Bronchial epithelial cell (primary cell): ENCODE data around the gene OSBPL3. TPM values are rescaled to one million over a fixed set of nuclear protein-coding genes. Genes with fewer than 3 reads are reported as not detected.

ENCODE experiments used
- DNase-seq: peaks from one replicate; pipeline ENCODE4 v3.0.0-alpha.2; 2010; ENCODE audit warnings: low read depth
- FAIRE-seq: peaks from 2 replicates; lab custom pipeline; 2011; peaks lifted over from hg19 to GRCh38; lab: Jason Lieb, UNC
- H3K27me3 ChIP-seq: 2 replicates; pipeline ENCODE4 v1.5.1; 2011; ENCODE audit warnings: low read length; ENCODE audit not compliant: control insufficient read depth, insufficient read depth
- H3K36me3 ChIP-seq: 2 replicates; pipeline ENCODE4 v1.5.1; 2011; ENCODE audit warnings: low read length; ENCODE audit not compliant: control insufficient read depth, insufficient read depth
- H3K4me3 ChIP-seq: 2 replicates; pipeline ENCODE4 v1.5.1; 2011; ENCODE audit warnings: mild to moderate bottlenecking, low read depth, low read length, control low read depth
- CTCF ChIP-seq: IDR thresholded peaks from 2 replicates; pipeline ENCODE4 v1.5.1; 2011; ENCODE audit warnings: mild to moderate bottlenecking, moderate library complexity, low read length, control low read depth, inconsistent platforms; ENCODE audit not compliant: insufficient read depth, severe bottlenecking
- total RNA-seq: library from RNA; depleted of rRNA; stranded (reverse); fragments of >200 nt; gene quantifications from 2 replicates; pipeline ENCODE4 v1.2.1, GENCODE V29; 2014

The OSBPL3 gene
- total RNA-seq, 1 donor from 2014 or later: 25.0 TPM

- Histone ChIP-seq H3K27me3 (no peaks in the 10 kb centered on the region), H3K4me3 (no peak overlapping the region), H3K36me3 (peaks cover 1% of the 10 kb centered on the region)
- DNase-seq: no peak
- no peak for TF ChIP-seq CTCF
- FAIRE-seq: no peak
Measured at GRCh38 chr7:24902931-24903330, 77.0 kb downstream of the OSBPL3 start.

- DNase-seq (no peak), FAIRE-seq (no peak)
- Histone ChIP-seq H3K27me3 (no peaks in the 10 kb centered on the region), H3K4me3 (no peak overlapping the region), H3K36me3 (peaks cover 1% of the 10 kb centered on the region)
- TF ChIP-seq CTCF: no peak
Measured at GRCh38 chr7:24902276-24902675, 77.7 kb downstream of the OSBPL3 start.

DNA sequence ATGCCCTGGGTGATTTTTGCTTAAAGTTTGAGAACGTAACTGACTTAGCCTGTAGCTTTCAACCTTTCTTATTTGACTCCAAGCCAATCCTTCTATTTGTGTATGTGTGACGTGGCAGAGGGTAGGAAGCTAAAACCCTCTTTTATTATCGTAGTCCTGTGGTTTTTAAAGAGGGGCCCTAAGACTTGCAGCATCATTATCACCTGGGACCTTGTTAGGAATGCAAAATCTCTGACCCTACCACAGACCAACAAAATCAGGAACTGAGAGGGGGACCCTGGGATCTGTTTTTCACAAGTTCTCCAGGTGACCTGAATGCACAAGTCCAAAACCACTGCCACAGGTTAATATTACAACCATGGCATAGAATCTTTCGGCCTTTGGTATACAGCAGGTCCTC, 80.1 kb downstream of the OSBPL3 start:
- no peak for TF ChIP-seq CTCF
- H3K36me3 ChIP-seq: no peaks in the 10 kb centered on the region
- FAIRE-seq: no peak
- H3K27me3 ChIP-seq: no peaks in the 10 kb centered on the region
- DNase-seq: no peak
- H3K4me3 ChIP-seq: no peak overlapping the region

- DNase-seq: no peak
- Histone ChIP-seq H3K4me3 (no peak overlapping the region), H3K36me3 (no peaks in the 10 kb centered on the region), H3K27me3 (no peaks in the 10 kb centered on the region)
- FAIRE-seq: no peak
- TF ChIP-seq CTCF: no peak
Measured at GRCh38 chr7:24899161-24899560, 80.8 kb downstream of the OSBPL3 start.

- DNase-seq (peak; percentile 76), FAIRE-seq (no peak)
- Histone ChIP-seq H3K36me3 (no peaks in the 10 kb centered on the region), H3K4me3 (no peak overlapping the region), H3K27me3 (no peaks in the 10 kb centered on the region)
- no peak for TF ChIP-seq CTCF
Measured at GRCh38 chr7:24898691-24899090, 81.3 kb downstream of the OSBPL3 start.

- no peak for TF ChIP-seq CTCF
- Histone ChIP-seq H3K4me3 (no peak overlapping the region), H3K27me3 (no peaks in the 10 kb centered on the region), H3K36me3 (peaks cover 3% of the 10 kb centered on the region)
- DNase-seq (no peak), FAIRE-seq (no peak)
Measured at GRCh38 chr7:24896031-24896501, 83.9 kb downstream of the OSBPL3 start.
